ENCODE measurements around the gene PFKM. TPM values are rescaled to one million over a fixed set of nuclear protein-coding genes. Genes with fewer than 3 reads are reported as not detected.

Gene PFKM
- total RNA-seq, 1 donor from 2014 or later: 80.3 TPM

GRCh38 chr12:48071808-48072207 is 47.4 kb upstream of the PFKM start:
- Histone ChIP-seq H3K79me2 (ENCODE audit: insufficient read depth, low read length) (no peaks in the 10 kb centered on the region), H2AFZ (ENCODE audit: low read depth, low read length) (no peak overlapping the region), H4K20me1 (ENCODE audit: insufficient read depth, low read length) (no peaks in the 10 kb centered on the region), H3K9me3 (ENCODE audit: insufficient read depth, low read depth, low read length) (no peaks in the 10 kb centered on the region), H3K27me3 (ENCODE audit: insufficient read depth, low read length) (no peaks in the 10 kb centered on the region), H3K36me3 (ENCODE audit: insufficient read depth, low read length) (peaks cover 29% of the 10 kb centered on the region), H3K4me2 (ENCODE audit: low read length) (no peak overlapping the region), H3K9ac (ENCODE audit: low read length) (no peak overlapping the region), H3K27ac (ENCODE audit: low read depth, low read length) (no peak overlapping the region), H3K4me3 (ENCODE audit: insufficient read depth, low read depth, low read length) (no peak overlapping the region), H3K4me1 (ENCODE audit: insufficient read depth, low read length) (no peaks in the 10 kb centered on the region)
- Mint-ChIP-seq H3K9me3 (ENCODE audit: unreplicated experiment) (no peaks in the 10 kb centered on the region), H3K27ac (ENCODE audit: unreplicated experiment) (no peak overlapping the region), H3K27me3 (ENCODE audit: low read depth, unreplicated experiment) (no peaks in the 10 kb centered on the region), H3K36me3 (ENCODE audit: low read depth, unreplicated experiment) (peaks cover 2% of the 10 kb centered on the region), H3K4me3 (ENCODE audit: unreplicated experiment) (no peak overlapping the region), H3K4me1 (ENCODE audit: low read depth, unreplicated experiment) (no peaks in the 10 kb centered on the region)
- TF ChIP-seq CTCF (IDR thresholded peaks at IDR 0.05; ENCODE audit: insufficient read depth, low read depth, low read length) (no peak), EZH2 (IDR thresholded peaks at IDR 0.05; ENCODE audit: insufficient read depth, low read length) (no peak)
- no peak for FAIRE-seq
- DNase-seq (ENCODE audit: low read depth): no peak

- Histone ChIP-seq H3K36me3 (ENCODE audit: insufficient read depth, low read length) (peaks cover 29% of the 10 kb centered on the region), H3K4me2 (ENCODE audit: low read length) (no peak overlapping the region), H2AFZ (ENCODE audit: low read depth, low read length) (no peak overlapping the region), H3K9me3 (ENCODE audit: insufficient read depth, low read depth, low read length) (no peaks in the 10 kb centered on the region), H3K27me3 (ENCODE audit: insufficient read depth, low read length) (no peaks in the 10 kb centered on the region), H3K79me2 (ENCODE audit: insufficient read depth, low read length) (no peaks in the 10 kb centered on the region), H4K20me1 (ENCODE audit: insufficient read depth, low read length) (no peaks in the 10 kb centered on the region), H3K27ac (ENCODE audit: low read depth, low read length) (no peak overlapping the region), H3K9ac (ENCODE audit: low read length) (no peak overlapping the region), H3K4me3 (ENCODE audit: insufficient read depth, low read depth, low read length) (no peak overlapping the region), H3K4me1 (ENCODE audit: insufficient read depth, low read length) (no peaks in the 10 kb centered on the region)
- Mint-ChIP-seq H3K27ac (ENCODE audit: unreplicated experiment) (no peak overlapping the region), H3K9me3 (ENCODE audit: unreplicated experiment) (no peaks in the 10 kb centered on the region), H3K4me1 (ENCODE audit: low read depth, unreplicated experiment) (no peaks in the 10 kb centered on the region), H3K36me3 (ENCODE audit: low read depth, unreplicated experiment) (peaks cover 2% of the 10 kb centered on the region), H3K4me3 (ENCODE audit: unreplicated experiment) (no peak overlapping the region), H3K27me3 (ENCODE audit: low read depth, unreplicated experiment) (no peaks in the 10 kb centered on the region)
- TF ChIP-seq CTCF (IDR thresholded peaks at IDR 0.05; ENCODE audit: insufficient read depth, low read depth, low read length): no peak
- TF ChIP-seq EZH2 (IDR thresholded peaks at IDR 0.05; ENCODE audit: insufficient read depth, low read length): no peak
- no peak for DNase-seq (ENCODE audit: low read depth)
- FAIRE-seq: no peak
Observed at GRCh38 chr12:48072266-48072665, 46.9 kb upstream of the PFKM start.

GRCh38 chr12:48074266-48074665 is 44.9 kb upstream of the PFKM start:
- Histone ChIP-seq H3K79me2 (ENCODE audit: insufficient read depth, low read length) (no peaks in the 10 kb centered on the region), H3K4me1 (ENCODE audit: insufficient read depth, low read length) (no peaks in the 10 kb centered on the region), H4K20me1 (ENCODE audit: insufficient read depth, low read length) (no peaks in the 10 kb centered on the region), H3K27me3 (ENCODE audit: insufficient read depth, low read length) (no peaks in the 10 kb centered on the region), H3K27ac (ENCODE audit: low read depth, low read length) (no peak overlapping the region), H3K4me3 (ENCODE audit: insufficient read depth, low read depth, low read length) (no peak overlapping the region), H3K9me3 (ENCODE audit: insufficient read depth, low read depth, low read length) (no peaks in the 10 kb centered on the region), H3K36me3 (ENCODE audit: insufficient read depth, low read length) (peaks cover 29% of the 10 kb centered on the region), H3K9ac (ENCODE audit: low read length) (no peak overlapping the region), H2AFZ (ENCODE audit: low read depth, low read length) (no peak overlapping the region), H3K4me2 (ENCODE audit: low read length) (no peak overlapping the region)
- FAIRE-seq (no peak), DNase-seq (ENCODE audit: low read depth) (no peak)
- H3K4me1 Mint-ChIP-seq (ENCODE audit: low read depth, unreplicated experiment): no peaks in the 10 kb centered on the region
- no peaks in the 10 kb centered on the region for H3K27me3 Mint-ChIP-seq (ENCODE audit: low read depth, unreplicated experiment)
- no peaks in the 10 kb centered on the region for H3K9me3 Mint-ChIP-seq (ENCODE audit: unreplicated experiment)
- peaks cover 6% of the 10 kb centered on the region for H3K36me3 Mint-ChIP-seq (ENCODE audit: low read depth, unreplicated experiment)
- no peak for TF ChIP-seq CTCF (IDR thresholded peaks at IDR 0.05; ENCODE audit: insufficient read depth, low read depth, low read length)
- TF ChIP-seq EZH2 (IDR thresholded peaks at IDR 0.05; ENCODE audit: insufficient read depth, low read length): no peak
- no peak overlapping the region for H3K4me3 Mint-ChIP-seq (ENCODE audit: unreplicated experiment)
- no peak overlapping the region for H3K27ac Mint-ChIP-seq (ENCODE audit: unreplicated experiment)

Measured in astrocyte (in vitro differentiated cells and primary cell).